Pancreas (tissue), 10 donors: Measurements from ENCODE around the gene WNK2. TPM values are rescaled to one million over a fixed set of nuclear protein-coding genes. Genes with fewer than 3 reads are reported as not detected.

Experiments used
- ATAC-seq, 4 donors: fragments of 200-7000 bp; cut with Tn5 transposase; one replicate each; pipeline versions ENCODE4 v1.8.0 to v1.9.1; 2020; ENCODE audit warnings: mild to moderate bottlenecking in 4 of 4, moderate library complexity in 4 of 4
- DNase-seq, 6 donors: peaks; one replicate each; pipeline ENCODE4 v3.0.0-alpha.2; 2020
- FAIRE-seq: peaks from 2 replicates; lab custom pipeline; 2012; peaks lifted over from hg19 to GRCh38; lab: Jason Lieb, UNC
- H3K27ac ChIP-seq, 4 donors: fragments of 200-600 bp; sonication (generic); 1 replicate in 3 of 4; 2 replicates in 1 of 4; pipeline versions ENCODE4 v1.5.0 to v1.8.0; 2020
- H3K27me3 ChIP-seq, 4 donors: fragments of 200-600 bp; one replicate each; pipeline ENCODE4 v1.8.0; 2021
- H3K36me3 ChIP-seq, 3 donors: fragments of 200-600 bp; sonication (generic) in 1 of 3; one replicate each; pipeline versions ENCODE4 v1.5.0 to v1.8.0; 2020 to 2021
- H3K4me1 ChIP-seq, 3 donors: fragments of 200-600 bp; one replicate each; pipeline ENCODE4 v1.8.0; 2021
- H3K4me3 ChIP-seq, 4 donors: fragments of 200-600 bp; sonication (generic) in 2 of 4; one replicate each; pipeline versions ENCODE4 v1.5.0 to v1.8.0; 2020 to 2021
- H3K9me3 ChIP-seq, 4 donors: fragments of 200-600 bp; one replicate each; pipeline ENCODE4 v1.8.0; 2021
- CTCF ChIP-seq, 4 donors: fragments of 200-600 bp; sonication (generic) in 3 of 4; IDR thresholded peaks; one replicate each; pipeline versions ENCODE4 v1.5.0 to v1.8.0; 2021; ENCODE audit warnings: antibody characterized with exemption in 4 of 4
- WGBS, 2 donors: extraction: QIAGEN DNeasy Blood & Tissue Kit; methylation state at CpG; one replicate each; pipeline ENCODE4 v1.1.7; 2013; 5-methylcytosine and 5-hydroxymethylcytosine counted together
- intact Hi-C, 3 donors: fragments of 100-400 bp; cut with DNase I; formaldehyde crosslinking; loops; one replicate each; pipeline versions ENCODE4 v1.11.1 to v1.14.2; 2022
- polyA plus RNA-seq, 2 donors: library from polyadenylated mRNA; stranded (reverse); fragments of 200-250 nt; gene quantifications; one replicate each; pipeline ENCODE4 v1.2.3, GENCODE V29; 2013
- total RNA-seq, 6 donors: library from RNA; stranded (reverse); fragmentation: NEBNext Ultra II Directional in 4 of 6; extraction: Animal tissue kit (Norgen Biotek cat#: 25700) in 4 of 6; gene quantifications; one replicate each; pipeline versions ENCODE4 v1.2.1 to v1.2.4, GENCODE V29; 2021 to 2023
- donor health status: healthy with polysubstance abuse.
- donor health status: DM: no; HTN: no; CAD: no; lungs with moderate emphysema.
- donor health status: DM: no; HTN: no; CAD: no.
- donor health status: control.
- donor health status: control.
- donor health status: Bipolar disorder and iron deficiency.
- donor health status: DM: yes; HTN: yes; CAD: no.
- donor health status: DM: no; HTN: no; CAD: no.
- donor health status: DM: no; HTN: no; CAD: no.
- donor health status: DM: yes; HTN: yes; CAD: no.

Gene WNK2
- total and polyA plus RNA-seq, 8 donors = 53.5 to 121 (median 89.4) TPM

DNA sequence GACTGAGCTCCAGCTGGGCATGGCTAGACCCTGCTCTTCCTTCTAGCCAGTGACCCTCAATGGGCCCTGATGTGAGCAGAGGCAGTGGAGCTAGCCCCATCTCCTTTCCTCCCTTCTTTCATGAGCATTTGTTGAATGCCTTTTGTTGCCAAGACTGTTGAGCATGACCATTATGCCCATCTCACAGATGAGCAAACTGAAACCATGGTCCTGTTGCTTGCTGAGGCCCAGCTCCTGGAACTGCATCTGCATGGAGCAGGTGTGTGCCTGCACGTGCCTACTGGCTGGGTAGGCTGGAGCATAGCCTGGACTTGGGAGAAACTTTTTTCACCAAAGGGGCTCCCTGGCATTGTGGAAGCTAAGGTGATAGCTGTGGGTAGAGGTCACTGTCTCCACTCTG is 3.0 kb upstream of the WNK2 start:
- Histone ChIP-seq H3K36me3 (no peaks in the 10 kb centered on the region), H3K4me1 (peaks cover 9 to 11% (median 10%) of the 10 kb centered on the region in 3 donors), H3K27ac (no peak overlapping the region), H3K4me3 (no peak overlapping the region), H3K27me3 (no peaks in the 10 kb centered on the region), H3K9me3 (no peaks in the 10 kb centered on the region)
- DNase-seq (no peak), ATAC-seq (no peak), FAIRE-seq (no peak)
- intact Hi-C loops = loop anchor here in 1 of 3 donors (10.0 kb wide), 1 partner anchor 124 kb away; no protein-coding TSS in a partner anchor
- WGBS, 2 donors = 77 to 81% methylated on average over 1 of the region's 1 CpG
- no peak for TF ChIP-seq CTCF (IDR thresholded peaks at IDR 0.05)

- Histone ChIP-seq H3K27ac (no peak overlapping the region), H3K36me3 (no peaks in the 10 kb centered on the region), H3K4me1 (peaks cover 9 to 18% (median 11%) of the 10 kb centered on the region in 3 donors), H3K4me3 (no peak overlapping the region), H3K9me3 (no peaks in the 10 kb centered on the region), H3K27me3 (no peaks in the 10 kb centered on the region)
- intact Hi-C loops = loop anchor here in 1 of 3 donors (10.0 kb wide), 1 partner anchor 123 kb away; no protein-coding TSS in a partner anchor
- FAIRE-seq = no peak
- no peak for DNase-seq
- 72 to 77% methylated on average over 5 of the region's 5 CpGs for WGBS, 2 donors
- ATAC-seq = no peak
- no peak for TF ChIP-seq CTCF (IDR thresholded peaks at IDR 0.05)
These were observed 2.1 kb upstream of the WNK2 start for GRCh38 chr9:93181672-93182435.

- peak overlapping the region in 1 of 4 donors; percentile 3 for H3K27ac ChIP-seq
- intact Hi-C loops = loop anchor here in 1 of 3 donors (10.0 kb wide), 1 partner anchor 122 kb away; no protein-coding TSS in a partner anchor
These were observed 1.4 kb upstream of the WNK2 start for GRCh38 chr9:93182572-93182971.

DNA sequence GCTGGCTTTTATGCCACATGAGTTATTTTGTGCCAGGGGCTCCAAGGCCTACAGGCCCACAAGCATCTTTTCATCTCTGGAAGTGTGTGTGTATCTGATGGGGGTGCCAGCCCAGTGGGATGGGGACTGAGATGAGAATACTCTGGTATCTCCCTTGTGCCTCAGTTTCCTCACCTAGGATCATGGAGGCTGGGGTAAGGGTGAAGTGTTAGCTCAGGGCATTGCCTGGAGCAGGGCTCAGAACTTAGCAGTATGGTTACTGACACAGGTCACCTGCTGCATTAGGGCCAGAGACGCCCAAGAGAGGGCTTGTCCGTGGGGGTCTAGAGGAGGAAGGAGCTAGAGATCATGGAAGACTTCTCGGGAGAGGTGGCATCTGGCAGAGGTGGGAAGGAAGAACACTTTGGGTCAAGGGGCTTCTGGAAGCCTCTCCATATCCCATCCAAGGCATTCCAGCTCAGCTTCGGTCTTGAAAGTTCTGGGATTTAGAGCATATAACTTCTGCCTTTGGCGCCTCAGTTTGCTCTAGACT is 742 bp upstream of the WNK2 start:
- Histone ChIP-seq H3K4me3 (peak overlapping the region in 3 of 4 donors; percentile 66 to 76 (median 67)), H3K9me3 (no peaks in the 10 kb centered on the region), H3K27me3 (no peaks in the 10 kb centered on the region), H3K36me3 (no peaks in the 10 kb centered on the region), H3K27ac (peak overlapping the region in 1 of 4 donors; percentile 3), H3K4me1 (peaks cover 9 to 23% (median 16%) of the 10 kb centered on the region in 3 donors)
- FAIRE-seq (no peak), ATAC-seq (no peak), DNase-seq (no peak)
- intact Hi-C loops = loop anchor here in 1 of 3 donors (10.0 kb wide), 1 partner anchor 122 kb away; no protein-coding TSS in a partner anchor
- WGBS, 2 donors = 80 to 88% methylated on average over 5 of the region's 5 CpGs
- TF ChIP-seq CTCF (IDR thresholded peaks at IDR 0.05) = no peak

More at GRCh38 chr9:93182572-93182971, 1.4 kb upstream of the WNK2 start:
- Histone ChIP-seq H3K4me1 (peaks cover 9 to 18% (median 11%) of the 10 kb centered on the region in 3 donors), H3K27me3 (no peaks in the 10 kb centered on the region), H3K9me3 (no peaks in the 10 kb centered on the region), H3K4me3 (no peak overlapping the region), H3K36me3 (no peaks in the 10 kb centered on the region)
- FAIRE-seq (no peak), DNase-seq (peak in 4 of 6 donors; percentile 61 to 84 (median 73)), ATAC-seq (peak; percentile 24 to 45 (median 32))
- 22 to 29% methylated on average over 6 of the region's 6 CpGs for WGBS, 2 donors
- no peak for TF ChIP-seq CTCF (IDR thresholded peaks at IDR 0.05)
